GM23338 (cell line): ENCODE data around the gene SNX1. TPM values are rescaled to one million over a fixed set of nuclear protein-coding genes. Genes with fewer than 3 reads are reported as not detected.
A peak's percentile ranks its signal among the peaks of the same experiment; 100 is the strongest.

ENCODE experiments used
- ATAC-seq: fragments of 200-7000 bp; cut with Tn5 transposase; 3 replicates; pipeline ENCODE4 v1.9.1; 2020
- DNase-seq: peaks from one replicate; pipeline ENCODE4 v3.0.0-alpha.2; 2015; ENCODE audit warnings: low spot score
- H2AFZ ChIP-seq: fragments of 200-600 bp; sonication (generic); 2 replicates; pipeline ENCODE4 v1.8.0; 2016; ENCODE audit warnings: antibody characterized with exemption, mild to moderate bottlenecking, moderate library complexity
- H3F3A ChIP-seq: fragments of 200-600 bp; sonication (generic); replicated peaks from 2 replicates; pipeline ENCODE4 v1.8.0; 2017; ENCODE audit warnings: antibody characterized with exemption, mixed run types, low read depth
- H3K27ac ChIP-seq: fragments of 200-600 bp; sonication (generic); 2 replicates; pipeline ENCODE4 v1.6.1; 2016; ENCODE audit warnings: low read depth
- H3K27me3 ChIP-seq: fragments of 200-600 bp; sonication (generic); 2 replicates; pipeline ENCODE4 v1.8.0; 2016; ENCODE audit warnings: mild to moderate bottlenecking, mixed run types, moderate library complexity; ENCODE audit not compliant: insufficient read depth
- H3K36me3 ChIP-seq: fragments of 200-600 bp; sonication (generic); 2 replicates; pipeline ENCODE4 v1.8.0; 2016; ENCODE audit warnings: mild to moderate bottlenecking; ENCODE audit not compliant: insufficient read depth
- H3K4me1 ChIP-seq: fragments of 200-600 bp; sonication (generic); 2 replicates; pipeline ENCODE4 v1.8.0; 2016; ENCODE audit warnings: mild to moderate bottlenecking, moderate library complexity; ENCODE audit not compliant: insufficient read depth
- H3K4me2 ChIP-seq: fragments of 200-600 bp; sonication (generic); 2 replicates; pipeline ENCODE4 v1.7.1; 2017; ENCODE audit warnings: mixed run types
- H3K4me3 ChIP-seq: fragments of 200-600 bp; sonication (generic); 2 replicates; pipeline ENCODE4 v1.6.1; 2016; ENCODE audit warnings: mixed run types
- H3K79me2 ChIP-seq: fragments of 200-600 bp; sonication (generic); replicated peaks from 2 replicates; pipeline ENCODE4 v1.8.0; 2017; ENCODE audit warnings: mild to moderate bottlenecking; ENCODE audit not compliant: insufficient read depth
- H3K9me2 ChIP-seq: fragments of 200-600 bp; sonication (generic); 2 replicates; pipeline ENCODE4 v1.8.0; 2017; ENCODE audit not compliant: insufficient read depth
- H4K20me1 ChIP-seq: fragments of 200-600 bp; sonication (generic); replicated peaks from 2 replicates; pipeline ENCODE4 v1.8.0; 2017; ENCODE audit warnings: mild to moderate bottlenecking; ENCODE audit not compliant: insufficient read depth
- H3K27ac Mint-ChIP-seq: 2 replicates; pipeline ENCODE4 v1.8.0; 2020; ENCODE audit warnings: inconsistent platforms, mild to moderate bottlenecking, moderate library complexity, mixed read lengths
- H3K27me3 Mint-ChIP-seq: 3 replicates; pipeline ENCODE4 v1.8.0; 2022; ENCODE audit warnings: low read depth, mild to moderate bottlenecking, moderate library complexity, mixed read lengths, inconsistent platforms; ENCODE audit not compliant: insufficient read depth, poor library complexity
- H3K36me3 Mint-ChIP-seq: 3 replicates; pipeline ENCODE4 v1.8.0; 2021; ENCODE audit warnings: low read depth, mild to moderate bottlenecking, inconsistent platforms, moderate library complexity, mixed read lengths
- H3K4me1 Mint-ChIP-seq: 3 replicates; pipeline ENCODE4 v1.8.0; 2020; ENCODE audit warnings: mild to moderate bottlenecking, inconsistent platforms, mixed read lengths
- H3K4me3 Mint-ChIP-seq: 3 replicates; pipeline ENCODE4 v1.8.0; 2021; ENCODE audit warnings: moderate library complexity, mild to moderate bottlenecking, inconsistent platforms, mixed read lengths
- H3K9me3 Mint-ChIP-seq: 3 replicates; pipeline ENCODE4 v1.8.0; 2020; ENCODE audit warnings: moderate library complexity, mild to moderate bottlenecking, inconsistent platforms, mixed read lengths
- CTCF ChIP-seq, 2 experiments: fragments of 200-600 bp in 1 of 2; sonication (generic) in 1 of 2; conservative IDR thresholded peaks; 2 replicates each; pipeline versions ENCODE4 v1.5.1 to v1.6.1; 2016 to 2017; ENCODE audit warnings: antibody characterized with exemption in 2 of 2, low read depth in 2 of 2, mild to moderate bottlenecking in 2 of 2, moderate library complexity in 1 of 2
- EZH2phosphoT487 ChIP-seq: fragments of 200-600 bp; sonication (generic); IDR thresholded peaks from one replicate; pipeline ENCODE4 v1.8.1; 2018; ENCODE audit warnings: antibody characterized with exemption; ENCODE audit not compliant: unreplicated experiment
- REST ChIP-seq: IDR thresholded peaks from one replicate; pipeline ENCODE4 v1.6.1; 2018; ENCODE audit warnings: antibody characterized with exemption; ENCODE audit not compliant: unreplicated experiment
- ZNF114 ChIP-seq: fragments of 250-450 bp; sonication (Bioruptor Pico); IDR thresholded peaks from 2 replicates; pipeline ENCODE4 v1.5.0; 2020; ENCODE audit warnings: mild to moderate bottlenecking, moderate library complexity
- ZNF331 ChIP-seq: fragments of 250-450 bp; sonication (Bioruptor Pico); IDR thresholded peaks from 2 replicates; pipeline ENCODE4 v1.5.0; 2020; ENCODE audit warnings: low read depth, mild to moderate bottlenecking, moderate library complexity
- polyA plus RNA-seq: library from polyadenylated mRNA; unstranded; fragments of >200 nt; fragmentation: Nextera tagmentation; extraction: Ambion mirVana; gene quantifications from 2 replicates; pipeline ENCODE4 v1.2.1, GENCODE V29; 2016
- total RNA-seq: library from RNA; depleted of rRNA; stranded (reverse); fragments of >200 nt; shearing (Covaris generic); gene quantifications from 2 replicates; pipeline ENCODE4 v1.2.3, GENCODE V29; 2014

SNX1 gene
- total and polyA plus RNA-seq, 2 experiments from 2014 or later = 33.3 to 33.8 TPM

GRCh38 chr15:64068133-64068532 lies 27.6 kb upstream of the SNX1 start:
- DNase-seq = no peak
- Mint-ChIP-seq H3K36me3 (peaks cover 14% of the 10 kb centered on the region), H3K4me3 (no peak overlapping the region), H3K27me3 (peaks cover 5% of the 10 kb centered on the region), H3K4me1 (no peaks in the 10 kb centered on the region), H3K9me3 (no peaks in the 10 kb centered on the region; the same call in 2 of the 3 replicates), H3K27ac (no peak overlapping the region)
- Histone ChIP-seq H2AFZ (peak overlapping the region; percentile 75), H3K9me2 (no peaks in the 10 kb centered on the region), H3K4me2 (no peak overlapping the region), H4K20me1 (no peaks in the 10 kb centered on the region), H3K4me1 (no peaks in the 10 kb centered on the region), H3K36me3 (peaks cover 8% of the 10 kb centered on the region; the same call in 1 of the 2 replicates), H3K27me3 (no peaks in the 10 kb centered on the region), H3K4me3 (no peak overlapping the region), H3K79me2 (no peaks in the 10 kb centered on the region), H3K27ac (no peak overlapping the region), H3F3A (no peaks in the 10 kb centered on the region; the same call in 1 of the 2 replicates)
- ATAC-seq = no peak
- TF ChIP-seq ZNF114 (no peak), CTCF (conservative IDR thresholded peaks at IDR 0.05; ENCODE audit: low read depth in 2 of 2) (no peak), EZH2phosphoT487 (no peak)

- no peaks in the 10 kb centered on the region for H4K20me1 ChIP-seq
- Mint-ChIP-seq H3K9me3 (no peaks in the 10 kb centered on the region; the same call in 2 of the 3 replicates), H3K4me3 (no peak overlapping the region), H3K27ac (no peak overlapping the region), H3K36me3 (peaks cover 19% of the 10 kb centered on the region), H3K27me3 (peaks cover 4% of the 10 kb centered on the region), H3K4me1 (no peaks in the 10 kb centered on the region)
- no peaks in the 10 kb centered on the region for H3K27me3 ChIP-seq
- DNase-seq (no peak), ATAC-seq (no peak)
- peaks cover 8% of the 10 kb centered on the region; the same call in 1 of the 2 replicates for H3K36me3 ChIP-seq
- no peak overlapping the region for H3K4me3 ChIP-seq
- no peak for TF ChIP-seq REST
- TF ChIP-seq CTCF (conservative IDR thresholded peaks at IDR 0.05; ENCODE audit: low read depth in 2 of 2) = no peak
- TF ChIP-seq ZNF331 (CRISPR knock-in tag) = no peak
- no peaks in the 10 kb centered on the region; the same call in 1 of the 2 replicates for H3F3A ChIP-seq
- H3K27ac ChIP-seq = peak overlapping the region; percentile 58; the same call in 1 of the 2 replicates
- no peaks in the 10 kb centered on the region for H3K4me1 ChIP-seq
- no peaks in the 10 kb centered on the region for H3K79me2 ChIP-seq
- H2AFZ ChIP-seq = no peak overlapping the region
- H3K9me2 ChIP-seq = no peaks in the 10 kb centered on the region
- no peak overlapping the region for H3K4me2 ChIP-seq
Observed at GRCh38 chr15:64070106-64070505, 25.7 kb upstream of the SNX1 start.
